Germinal center (tissue), 1 donor: Measurements from ENCODE around the gene ALOX12B.
"Not testable (repeated sequence)": the region's sequence is repeated elsewhere in the genome, so short reads cannot be mapped to it uniquely, and the experiment has no call there.

ENCODE experiments used
- DNase-seq: peaks from one replicate; pipeline ENCODE4 v3.0.0; 2012; ENCODE audit warnings: mixed read lengths, low spot score

The ALOX12B gene

GRCh38 chr17:8064561-8065019, 22.9 kb downstream of the ALOX12B start:
- DNase-seq = no peak

- DNase-seq = no peak
These were observed 23.6 kb downstream of the ALOX12B start for GRCh38 chr17:8063761-8064534.

GRCh38 chr17:8062807-8063483, 24.6 kb downstream of the ALOX12B start:
- DNase-seq = no peak

- no peak for DNase-seq
These were observed 25.1 kb downstream of the ALOX12B start for GRCh38 chr17:8062435-8062806.

- not testable (repeated sequence) for DNase-seq
These were observed 25.7 kb downstream of the ALOX12B start for GRCh38 chr17:8061851-8062250.

- peak; percentile 70 for DNase-seq
These were observed 27.2 kb downstream of the ALOX12B start for GRCh38 chr17:8060274-8060673.

- no peak for DNase-seq
These were observed 28.4 kb downstream of the ALOX12B start for GRCh38 chr17:8059131-8059530.

- DNase-seq = peak; percentile 85
These were observed 29.8 kb downstream of the ALOX12B start for GRCh38 chr17:8057691-8058114.

GRCh38 chr17:8056976-8057625, 30.4 kb downstream of the ALOX12B start:
- DNase-seq = no peak

- DNase-seq = peak; percentile 53
These were observed 31.1 kb downstream of the ALOX12B start for GRCh38 chr17:8056232-8056975.

GRCh38 chr17:8055851-8056231, 31.7 kb downstream of the ALOX12B start:
- DNase-seq = no peak

GRCh38 chr17:8053600-8053999, 33.9 kb downstream of the ALOX12B start:
- DNase-seq = no peak

- DNase-seq = no peak
These were observed 35.0 kb downstream of the ALOX12B start for GRCh38 chr17:8052256-8053252.

GRCh38 chr17:8051831-8052230, 35.7 kb downstream of the ALOX12B start:
- no peak for DNase-seq

GRCh38 chr17:8048736-8049135, 38.8 kb downstream of the ALOX12B start:
- DNase-seq = no peak

GRCh38 chr17:8048236-8048635, 39.3 kb downstream of the ALOX12B start:
- DNase-seq = no peak

GRCh38 chr17:8047769-8048110, 39.8 kb downstream of the ALOX12B start:
- DNase-seq = no peak

GRCh38 chr17:8046929-8047768, 40.4 kb downstream of the ALOX12B start:
- no peak for DNase-seq

GRCh38 chr17:8046306-8046928, 41.1 kb downstream of the ALOX12B start:
- DNase-seq = no peak
